ENCODE results near the gene SORT1. TPM values are rescaled to one million over a fixed set of nuclear protein-coding genes. Genes with fewer than 3 reads are reported as not detected.

SORT1 gene
- total and polyA plus RNA-seq, 2 of the 8 experiments (the other 6 are each of a cell fraction or from before 2014, with no cell fraction given), result 18.7 to 69.6 TPM

- TF ChIP-seq CHD7 (IDR thresholded peaks at IDR 0.05; ENCODE audit: insufficient replicate concordance, low read length) (no peak), TCF12 (IDR thresholded peaks at IDR 0.05; ENCODE audit: low read depth, low read length) (no peak), SAP30 (IDR thresholded peaks at IDR 0.05; ENCODE audit: insufficient read depth, insufficient replicate concordance, low read length) (no peak), GABPA (IDR thresholded peaks at IDR 0.05; ENCODE audit: borderline replicate concordance, insufficient read depth, low read length) (no peak), CREB1 (IDR thresholded peaks at IDR 0.05) (peak; percentile 82), EZH2 (IDR thresholded peaks at IDR 0.05; ENCODE audit: low read depth, low read length, severe bottlenecking) (no peak), CTCF (IDR thresholded peaks at IDR 0.05; ENCODE audit: control extremely low read depth in 1 of 3, insufficient read depth in 1 of 3, low read depth in 1 of 3, low read length in 3 of 3) (peak in 2 of 3 experiments; percentile 100; a peak in 3 of 4 replicates)
Measured at GRCh38 chr1:109263597-109264378, 133.9 kb downstream of the SORT1 start (continued).
